Astrocyte of the spinal cord (primary cell): ENCODE data around the gene RASGRP1.
A peak's percentile ranks its signal among the peaks of the same experiment; 100 is the strongest.

ENCODE experiments used
- DNase-seq: peaks from one replicate; pipeline ENCODE4 v3.0.0; 2011; ENCODE audit warnings: low read depth, low spot score
- H3K4me3 ChIP-seq: 2 replicates; pipeline ENCODE4 v1.5.1; 2011; ENCODE audit warnings: low read depth, mild to moderate bottlenecking, low read length, moderate library complexity
- in situ Hi-C: cut with HindIII; loops from 2 replicates; pipeline ENCODE4 v1.10.0; 2017; ENCODE audit warnings: low sequenced_read_pairs
- TF ChIP-seq, protein P1 (sequence below): IDR thresholded peaks from 2 replicates; pipeline ENCODE4 v1.5.1; 2012; ENCODE audit warnings: low read depth, mild to moderate bottlenecking, low read length, inconsistent platforms

The RASGRP1 gene

DNA sequence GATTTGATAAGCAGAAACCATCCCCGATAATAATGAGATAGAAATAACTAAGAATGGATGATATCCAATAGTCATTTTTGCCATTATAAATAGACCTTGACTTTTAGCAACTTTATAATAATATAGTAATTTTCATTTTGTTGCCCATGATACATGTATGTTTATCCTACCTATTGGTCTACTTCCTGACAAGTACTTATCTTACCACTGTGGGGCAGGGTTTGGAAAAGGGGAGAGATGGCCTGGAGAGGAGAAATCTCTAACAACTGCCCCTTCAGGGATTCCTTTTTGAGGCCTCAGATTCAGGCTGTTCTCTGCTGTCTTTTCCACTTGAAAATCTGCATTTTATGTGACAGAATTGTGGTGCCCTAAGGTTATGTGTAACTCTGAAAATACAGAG lies 68.5 kb downstream of the RASGRP1 start:
- in situ Hi-C loops, result no loop called here
- DNase-seq, result no peak
- no peak overlapping the region for H3K4me3 ChIP-seq
- TF ChIP-seq, protein P1, sequence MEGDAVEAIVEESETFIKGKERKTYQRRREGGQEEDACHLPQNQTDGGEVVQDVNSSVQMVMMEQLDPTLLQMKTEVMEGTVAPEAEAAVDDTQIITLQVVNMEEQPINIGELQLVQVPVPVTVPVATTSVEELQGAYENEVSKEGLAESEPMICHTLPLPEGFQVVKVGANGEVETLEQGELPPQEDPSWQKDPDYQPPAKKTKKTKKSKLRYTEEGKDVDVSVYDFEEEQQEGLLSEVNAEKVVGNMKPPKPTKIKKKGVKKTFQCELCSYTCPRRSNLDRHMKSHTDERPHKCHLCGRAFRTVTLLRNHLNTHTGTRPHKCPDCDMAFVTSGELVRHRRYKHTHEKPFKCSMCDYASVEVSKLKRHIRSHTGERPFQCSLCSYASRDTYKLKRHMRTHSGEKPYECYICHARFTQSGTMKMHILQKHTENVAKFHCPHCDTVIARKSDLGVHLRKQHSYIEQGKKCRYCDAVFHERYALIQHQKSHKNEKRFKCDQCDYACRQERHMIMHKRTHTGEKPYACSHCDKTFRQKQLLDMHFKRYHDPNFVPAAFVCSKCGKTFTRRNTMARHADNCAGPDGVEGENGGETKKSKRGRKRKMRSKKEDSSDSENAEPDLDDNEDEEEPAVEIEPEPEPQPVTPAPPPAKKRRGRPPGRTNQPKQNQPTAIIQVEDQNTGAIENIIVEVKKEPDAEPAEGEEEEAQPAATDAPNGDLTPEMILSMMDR, result no peak

DNA sequence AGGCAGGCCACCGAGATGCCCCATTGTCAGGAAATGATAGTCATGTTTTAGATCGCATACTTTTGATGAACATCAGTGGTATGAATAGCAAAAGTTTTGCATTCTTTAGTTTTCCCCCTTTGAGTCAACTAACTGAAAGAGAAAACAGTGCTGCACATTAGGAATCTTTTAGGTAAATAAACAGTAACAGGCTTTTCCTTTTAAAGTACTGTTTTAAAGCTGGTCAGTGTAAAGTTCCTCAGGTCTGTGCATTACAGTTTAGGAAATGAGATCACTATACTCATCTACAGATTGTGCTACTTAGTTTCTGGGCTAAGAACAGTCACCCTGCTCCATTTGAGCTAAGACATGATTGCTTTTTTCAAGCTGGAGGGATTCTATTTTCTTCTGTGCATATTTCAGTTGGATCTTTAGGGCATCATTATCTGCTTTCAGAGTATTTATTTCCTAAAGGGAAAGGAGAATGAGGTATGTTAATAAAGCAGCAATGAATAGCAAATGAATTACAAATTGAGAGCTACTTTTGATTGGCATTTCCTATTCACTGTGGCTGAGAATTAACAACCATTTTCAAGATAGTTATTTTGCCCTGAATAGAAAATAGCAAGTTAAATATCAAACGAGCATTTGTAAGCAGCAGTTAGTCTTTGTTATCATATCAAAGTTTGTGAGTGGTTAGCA lies 74.2 kb downstream of the RASGRP1 start:
- TF ChIP-seq, protein P1, result no peak
- no peak overlapping the region for H3K4me3 ChIP-seq
- DNase-seq, result peak; percentile 70
- in situ Hi-C loops, result no loop called here

DNA sequence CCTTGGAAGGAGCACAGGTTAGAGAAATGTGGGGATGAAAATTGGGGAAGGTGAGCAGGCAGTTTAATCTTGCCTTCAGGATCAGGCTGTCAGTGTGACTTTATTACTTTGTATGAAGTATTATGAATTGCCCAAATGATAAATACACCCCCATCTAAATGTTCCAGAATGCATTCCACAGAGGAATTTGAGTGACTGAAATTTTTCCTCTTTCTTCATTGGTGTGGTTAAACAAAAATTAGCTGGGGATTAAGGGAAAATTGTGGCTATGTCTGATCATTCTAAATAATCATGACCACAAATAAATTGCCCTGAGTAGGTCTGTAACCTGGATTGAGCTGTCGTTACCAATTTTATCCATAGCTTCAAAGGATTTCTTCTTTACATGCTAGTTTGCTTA lies 77.2 kb downstream of the RASGRP1 start:
- TF ChIP-seq, protein P1, result no peak
- in situ Hi-C loops, result no loop called here
- no peak for DNase-seq
- no peak overlapping the region for H3K4me3 ChIP-seq

DNA sequence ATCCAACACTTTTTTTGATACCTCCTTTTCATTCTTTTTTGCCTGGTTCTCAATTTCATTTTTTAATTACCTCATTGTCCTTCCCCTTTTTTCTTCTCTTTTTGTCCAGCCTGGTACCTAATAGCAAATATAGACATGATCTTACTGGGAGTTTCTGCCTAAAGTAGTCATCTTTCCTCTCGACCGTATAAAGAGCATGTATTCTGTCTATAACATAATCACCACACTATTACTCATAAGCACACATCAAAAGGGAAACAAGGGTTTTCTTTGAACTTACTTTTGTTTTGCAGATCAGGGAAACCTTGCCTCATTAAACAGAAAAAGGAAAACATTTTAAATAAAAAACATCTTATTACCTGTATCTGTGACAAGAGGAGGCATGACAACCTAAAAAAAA lies 77.7 kb downstream of the RASGRP1 start:
- peak; percentile 5 for DNase-seq
- in situ Hi-C loops, result no loop called here
- TF ChIP-seq, protein P1, result no peak
- H3K4me3 ChIP-seq, result no peak overlapping the region

DNA sequence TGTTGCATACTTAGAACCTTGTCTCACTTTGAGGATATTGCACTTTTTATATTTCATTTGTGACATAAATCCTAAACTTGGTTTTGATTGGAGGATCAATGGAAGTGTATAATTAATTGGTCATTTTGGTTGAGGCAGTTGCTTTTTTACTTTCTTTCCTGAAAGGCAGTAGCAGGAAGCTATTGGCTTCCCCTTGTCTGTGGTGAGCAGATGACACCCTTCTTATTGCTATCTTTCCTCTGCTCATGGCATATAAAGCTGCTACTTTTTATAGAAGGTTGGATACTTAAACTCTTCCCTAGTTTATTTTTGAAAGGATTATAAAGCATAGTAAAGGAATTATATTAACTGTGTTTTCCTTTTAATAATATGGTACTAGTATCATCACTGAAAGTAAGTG lies 82.0 kb downstream of the RASGRP1 start:
- TF ChIP-seq, protein P1, result no peak
- in situ Hi-C loops, result no loop called here
- DNase-seq, result no peak
- no peak overlapping the region for H3K4me3 ChIP-seq

DNA sequence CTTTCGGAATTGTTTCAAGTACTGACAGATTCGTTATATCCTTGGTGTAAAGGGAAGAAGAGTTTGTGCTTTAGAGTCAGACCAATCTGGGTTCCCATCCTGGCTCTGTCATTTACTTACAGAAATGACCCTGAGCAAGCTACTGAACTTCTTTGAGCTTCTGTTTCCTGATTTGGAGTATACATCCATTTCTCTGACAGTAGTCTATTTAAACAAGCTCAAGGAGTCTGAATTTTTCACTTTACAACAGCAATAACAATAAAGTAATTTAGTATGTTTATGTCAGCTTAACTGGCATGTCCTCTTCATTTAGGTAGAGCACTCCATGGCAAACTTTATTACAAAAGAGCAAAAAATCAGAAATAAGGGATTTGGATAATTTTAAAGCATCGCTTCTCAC lies 82.9 kb downstream of the RASGRP1 start:
- no peak overlapping the region for H3K4me3 ChIP-seq
- TF ChIP-seq, protein P1, result no peak
- no peak for DNase-seq
- in situ Hi-C loops, result no loop called here
